ENCODE measurements around the gene DOCK2.

- TF ChIP-seq CTCF (IDR thresholded peaks at IDR 0.05): no peak
- no peak for TF ChIP-seq POLR2A (IDR thresholded peaks at IDR 0.05)
Measured at GRCh38 chr5:169871826-169872490, 234.9 kb downstream of the DOCK2 start.

Measured in uterus (tissue), 2 donors.